GM20000 (cell line): Measurements from ENCODE around the gene NLRP4.

Experiments
- DNase-seq: peaks from one replicate; pipeline ENCODE4 v3.0.0; 2012; ENCODE audit warnings: low spot score
- TF ChIP-seq, protein P1 (sequence below): IDR thresholded peaks from 2 replicates; pipeline ENCODE4 v1.5.1; 2012; ENCODE audit warnings: mild to moderate bottlenecking, control low read depth; ENCODE audit errors: extremely low read depth, missing control alignments

The NLRP4 gene, protein sequence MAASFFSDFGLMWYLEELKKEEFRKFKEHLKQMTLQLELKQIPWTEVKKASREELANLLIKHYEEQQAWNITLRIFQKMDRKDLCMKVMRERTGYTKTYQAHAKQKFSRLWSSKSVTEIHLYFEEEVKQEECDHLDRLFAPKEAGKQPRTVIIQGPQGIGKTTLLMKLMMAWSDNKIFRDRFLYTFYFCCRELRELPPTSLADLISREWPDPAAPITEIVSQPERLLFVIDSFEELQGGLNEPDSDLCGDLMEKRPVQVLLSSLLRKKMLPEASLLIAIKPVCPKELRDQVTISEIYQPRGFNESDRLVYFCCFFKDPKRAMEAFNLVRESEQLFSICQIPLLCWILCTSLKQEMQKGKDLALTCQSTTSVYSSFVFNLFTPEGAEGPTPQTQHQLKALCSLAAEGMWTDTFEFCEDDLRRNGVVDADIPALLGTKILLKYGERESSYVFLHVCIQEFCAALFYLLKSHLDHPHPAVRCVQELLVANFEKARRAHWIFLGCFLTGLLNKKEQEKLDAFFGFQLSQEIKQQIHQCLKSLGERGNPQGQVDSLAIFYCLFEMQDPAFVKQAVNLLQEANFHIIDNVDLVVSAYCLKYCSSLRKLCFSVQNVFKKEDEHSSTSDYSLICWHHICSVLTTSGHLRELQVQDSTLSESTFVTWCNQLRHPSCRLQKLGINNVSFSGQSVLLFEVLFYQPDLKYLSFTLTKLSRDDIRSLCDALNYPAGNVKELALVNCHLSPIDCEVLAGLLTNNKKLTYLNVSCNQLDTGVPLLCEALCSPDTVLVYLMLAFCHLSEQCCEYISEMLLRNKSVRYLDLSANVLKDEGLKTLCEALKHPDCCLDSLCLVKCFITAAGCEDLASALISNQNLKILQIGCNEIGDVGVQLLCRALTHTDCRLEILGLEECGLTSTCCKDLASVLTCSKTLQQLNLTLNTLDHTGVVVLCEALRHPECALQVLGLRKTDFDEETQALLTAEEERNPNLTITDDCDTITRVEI

DNA sequence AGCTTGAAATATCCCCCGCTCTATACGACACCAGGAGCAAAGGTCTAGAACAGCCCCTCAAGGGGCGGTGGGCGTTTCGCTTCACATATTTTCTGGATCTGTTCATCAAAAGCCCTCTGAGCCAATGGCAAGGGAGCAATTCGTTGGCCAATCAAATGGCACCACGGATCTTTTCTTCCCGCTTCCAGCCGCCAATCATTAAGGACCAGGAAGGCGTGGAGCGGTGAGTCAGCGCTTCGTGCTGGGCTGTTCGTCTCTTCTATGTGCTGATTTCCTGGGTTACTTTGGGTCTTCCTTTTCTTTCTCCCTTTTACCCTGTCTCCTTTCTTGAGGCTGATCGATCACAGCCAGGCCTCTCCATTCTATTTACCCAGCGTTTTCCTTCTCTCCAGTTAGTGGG is at the start of gene NLRP4:
NLRP4 (plus strand) TSS at position 201 of the 400 bp plus-strand sequence. CDS start 15,541 bp downstream, outside the sequence.
- DNase-seq = no peak
- TF ChIP-seq, protein P1, sequence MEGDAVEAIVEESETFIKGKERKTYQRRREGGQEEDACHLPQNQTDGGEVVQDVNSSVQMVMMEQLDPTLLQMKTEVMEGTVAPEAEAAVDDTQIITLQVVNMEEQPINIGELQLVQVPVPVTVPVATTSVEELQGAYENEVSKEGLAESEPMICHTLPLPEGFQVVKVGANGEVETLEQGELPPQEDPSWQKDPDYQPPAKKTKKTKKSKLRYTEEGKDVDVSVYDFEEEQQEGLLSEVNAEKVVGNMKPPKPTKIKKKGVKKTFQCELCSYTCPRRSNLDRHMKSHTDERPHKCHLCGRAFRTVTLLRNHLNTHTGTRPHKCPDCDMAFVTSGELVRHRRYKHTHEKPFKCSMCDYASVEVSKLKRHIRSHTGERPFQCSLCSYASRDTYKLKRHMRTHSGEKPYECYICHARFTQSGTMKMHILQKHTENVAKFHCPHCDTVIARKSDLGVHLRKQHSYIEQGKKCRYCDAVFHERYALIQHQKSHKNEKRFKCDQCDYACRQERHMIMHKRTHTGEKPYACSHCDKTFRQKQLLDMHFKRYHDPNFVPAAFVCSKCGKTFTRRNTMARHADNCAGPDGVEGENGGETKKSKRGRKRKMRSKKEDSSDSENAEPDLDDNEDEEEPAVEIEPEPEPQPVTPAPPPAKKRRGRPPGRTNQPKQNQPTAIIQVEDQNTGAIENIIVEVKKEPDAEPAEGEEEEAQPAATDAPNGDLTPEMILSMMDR = no peak

DNA sequence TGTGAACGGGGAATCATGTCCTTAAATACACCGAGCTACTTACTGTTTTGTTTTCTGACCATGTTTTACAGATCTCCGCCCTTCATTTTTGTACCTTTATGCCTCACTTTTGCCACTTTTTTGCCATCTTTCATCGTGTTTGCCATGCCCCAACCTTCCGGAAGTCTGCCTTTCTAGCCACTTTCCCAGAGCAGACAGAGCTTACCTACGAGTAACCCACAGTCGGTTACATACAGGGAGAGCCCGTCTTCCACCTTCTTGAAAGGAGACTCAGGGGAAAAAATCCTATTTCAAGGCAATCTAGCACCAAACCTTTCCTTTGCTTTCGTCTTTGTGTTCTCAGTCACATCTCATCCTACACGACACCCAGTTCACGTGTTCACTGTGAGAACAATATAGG is 41.3 kb upstream of the NLRP4 start:
- no peak for DNase-seq
- TF ChIP-seq, protein P1 = no peak

DNA sequence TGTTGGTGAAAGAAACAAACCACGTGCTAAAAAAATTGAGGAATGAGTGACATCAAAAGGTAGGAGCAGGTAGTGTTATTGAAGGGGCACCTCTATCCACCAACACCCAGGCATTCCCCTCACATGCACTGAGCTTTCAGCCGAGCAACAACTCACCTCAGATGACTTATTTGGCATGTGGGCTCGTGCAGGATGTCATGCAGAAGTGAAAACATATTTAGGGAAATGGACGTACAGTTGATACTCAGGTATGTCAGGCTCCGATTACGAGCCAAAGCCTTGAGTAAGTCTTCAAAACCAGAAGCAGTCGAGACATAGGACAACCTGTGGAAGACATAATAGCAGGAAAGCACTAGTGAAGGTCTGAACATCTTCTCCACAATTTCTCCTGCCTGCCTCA is 34.9 kb upstream of the NLRP4 start:
- TF ChIP-seq, protein P1 = no peak
- DNase-seq = no peak

DNA sequence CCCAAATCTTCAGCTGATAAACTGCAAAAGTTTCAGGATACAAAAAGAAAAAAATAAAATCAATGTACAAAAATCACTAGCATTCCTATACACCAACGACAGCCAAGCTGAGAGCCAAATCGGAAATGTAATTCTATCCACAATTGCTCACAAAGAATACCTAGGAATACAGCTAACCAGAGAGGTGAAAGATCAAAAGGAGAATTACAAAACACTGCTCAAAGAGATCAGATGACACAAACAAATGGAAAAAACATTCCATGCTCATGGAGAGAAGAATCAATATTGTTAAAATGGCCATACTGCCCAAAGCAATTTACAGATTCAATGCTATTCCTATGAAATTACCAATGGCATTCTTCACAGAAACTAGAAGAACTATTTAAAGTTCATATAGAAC is 34.1 kb upstream of the NLRP4 start:
- TF ChIP-seq, protein P1 = no peak
- DNase-seq = no peak

DNA sequence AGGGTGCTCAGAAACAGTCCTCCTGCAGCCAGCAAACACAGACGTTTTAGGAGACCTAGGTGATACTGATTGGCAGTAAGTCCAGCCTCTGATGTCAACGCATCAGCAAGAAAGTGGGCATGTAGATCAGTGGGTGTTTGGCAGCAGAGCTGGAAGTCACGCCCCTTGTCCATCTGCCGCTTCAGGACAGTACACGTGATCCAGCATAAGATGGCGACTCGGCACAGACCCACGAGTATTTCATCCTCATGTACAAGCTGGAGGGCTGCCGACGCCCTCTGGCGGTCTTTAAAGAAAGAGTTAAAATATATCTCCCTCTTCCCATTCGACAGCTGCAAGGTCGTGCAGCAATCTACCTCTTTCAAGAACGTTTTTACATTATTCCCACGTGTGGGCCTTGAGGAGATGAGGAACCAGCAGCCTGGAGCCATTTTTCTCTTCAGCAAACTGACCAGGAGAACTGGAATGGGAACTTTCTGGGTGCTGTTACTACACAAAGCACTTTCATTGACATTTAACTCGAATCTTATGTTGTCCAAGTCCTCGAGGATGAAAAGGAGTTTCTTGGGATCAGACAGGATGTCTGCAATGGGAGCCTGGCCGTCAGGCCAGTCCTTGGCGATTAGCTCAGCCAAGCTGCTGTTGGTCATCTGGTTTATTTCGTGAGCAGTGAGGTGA is 26.8 kb upstream of the NLRP4 start:
- TF ChIP-seq, protein P1 = peak; percentile 15
- DNase-seq = peak; percentile 55

DNA sequence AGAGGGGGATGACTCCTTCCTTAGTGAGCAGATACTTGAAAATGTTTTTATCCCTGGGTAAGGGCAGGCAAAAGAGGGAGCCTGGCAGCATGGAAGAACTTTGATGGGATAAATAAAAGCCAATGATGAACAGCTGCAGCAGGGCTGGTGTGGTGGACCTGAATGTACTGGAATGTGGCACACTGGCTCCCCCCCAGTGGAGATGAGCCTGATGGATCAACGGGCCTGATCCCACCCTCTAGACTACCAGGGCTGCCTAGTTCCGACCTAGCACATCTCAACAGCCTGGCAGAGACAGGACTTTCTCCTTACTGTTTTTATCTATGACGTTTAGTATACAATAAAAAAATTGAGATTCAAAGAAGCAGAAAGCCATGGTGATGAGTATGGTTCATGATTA is 25.0 kb upstream of the NLRP4 start:
- no peak for DNase-seq
- TF ChIP-seq, protein P1 = no peak
